ENCODE measurements around the gene UGT2B10. TPM values are rescaled to one million over a fixed set of nuclear protein-coding genes. Genes with fewer than 3 reads are reported as not detected.
A peak's percentile ranks its signal among the peaks of the same experiment; 100 is the strongest.

UGT2B10 gene
- total and polyA plus RNA-seq, 2 of the 4 experiments (the other 2 are of a cell fraction), result not detected

DNA sequence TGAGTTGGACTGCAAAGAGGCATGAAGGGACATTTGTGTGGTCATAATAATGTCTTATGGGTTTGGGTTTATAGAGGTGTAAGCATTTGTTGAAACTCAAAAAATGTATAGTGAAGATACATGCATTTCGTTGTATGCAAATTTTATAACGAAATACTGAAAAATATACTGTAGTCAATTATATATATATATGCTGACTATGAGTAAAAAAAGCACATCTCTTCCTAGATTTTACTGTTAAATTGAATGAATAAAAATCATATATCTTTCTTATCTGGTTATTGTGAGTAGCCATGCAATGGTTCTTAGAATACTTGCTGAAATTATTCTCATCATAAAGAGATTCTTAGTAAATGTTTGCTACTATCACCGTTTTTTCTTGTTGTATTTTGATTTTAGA is 34.5 kb downstream of the UGT2B10 start:
- intact Hi-C loops (cut with micrococcal nuclease), result no loop called here
- no peak overlapping the region for H4K5ac ChIP-seq (ENCODE audit: low read depth, low read length)
- in situ Hi-C loops (cut with MboI; ENCODE audit: low sequenced_read_pairs), result no loop called here

More for the DNA sequence above, 34.5 kb downstream of the UGT2B10 start:
- Histone ChIP-seq H2AK5ac (ENCODE audit: low read depth, low read length) (no peak overlapping the region), H3K4me3 (ENCODE audit: insufficient read depth, low read depth, low read length) (no peak overlapping the region), H4K8ac (ENCODE audit: low read depth in 2 of 2, low read length in 2 of 2) (no peak overlapping the region), H3K36me3 (ENCODE audit: control insufficient read depth, insufficient read depth, low read length) (no peaks in the 10 kb centered on the region), H2BK20ac (ENCODE audit: low read depth, low read length) (no peak overlapping the region), H3K9me3 (ENCODE audit: control insufficient read depth, insufficient read depth, low read length) (peaks cover 4% of the 10 kb centered on the region; the same call in 1 of the 2 replicates), H3K56ac (ENCODE audit: extremely low read depth, insufficient read depth, low read length) (no peak overlapping the region), H3K9ac (ENCODE audit: low read depth, low read length) (no peak overlapping the region), H2BK15ac (ENCODE audit: low read depth, low read length) (no peak overlapping the region), H2AFZ (replicated peaks; ENCODE audit: low read length, poor library complexity) (no peak overlapping the region), H3K4me2 (ENCODE audit: low read depth, low read length) (no peak overlapping the region), H3K9me1 (ENCODE audit: insufficient read depth, low read length) (no peaks in the 10 kb centered on the region), H3K4me1 (ENCODE audit: control insufficient read depth, insufficient read depth, low read length) (no peaks in the 10 kb centered on the region), H2BK5ac (ENCODE audit: low read depth, low read length, poor library complexity, severe bottlenecking) (no peak overlapping the region), H3K4ac (ENCODE audit: low read depth, low read length) (no peak overlapping the region), H2AK9ac (replicated peaks; ENCODE audit: low read depth, low read length, poor library complexity) (no peak overlapping the region), H3K23ac (ENCODE audit: low read depth, low read length) (no peak overlapping the region), H3K27me3 (ENCODE audit: control insufficient read depth, insufficient read depth, low read length) (no peaks in the 10 kb centered on the region), H4K20me1 (ENCODE audit: insufficient read depth, low read length) (no peaks in the 10 kb centered on the region), H3K14ac (replicated peaks; ENCODE audit: low read depth, low read length) (no peak overlapping the region), H3K79me1 (ENCODE audit: low read depth in 1 of 2, low read length in 2 of 2) (no peaks in the 10 kb centered on the region), H3K18ac (ENCODE audit: low read depth, low read length) (no peak overlapping the region), H3K27ac (ENCODE audit: insufficient read depth, low read length) (no peak overlapping the region), H4K91ac (ENCODE audit: insufficient read depth, low read depth, low read length) (no peak overlapping the region), H2BK120ac (ENCODE audit: low read depth, low read length) (no peak overlapping the region)
- DNase-seq (no peak), ATAC-seq (ENCODE audit: low read depth) (no peak)
- dilution Hi-C loops (cut with HindIII; ENCODE audit: low sequenced_read_pairs, unreplicated experiment), result no loop called here
- BruUV-seq (replicated peaks), result no TSS peak
- TF ChIP-seq MAFK (IDR thresholded peaks at IDR 0.05; ENCODE audit: low read depth, low read length), result peak; percentile 67
- TF ChIP-seq SMC3 (IDR thresholded peaks at IDR 0.05; ENCODE audit: low read depth, low read length), result no peak
- WGBS, 2 experiments (ENCODE audit: extremely low coverage in 2 of 2, insufficient read length in 1 of 2), result no CpG with 5 or more reads among the region's 3 CpGs
- POLR2A ChIA-PET (ENCODE audit: unreplicated experiment), result no interaction called here
- CTCF ChIA-PET, result no interaction called here

Data from IMR-90 (cell line).